KBM-7 (cell line): Measurements from ENCODE around the gene RIN2.

Experiments
- DNase-seq: peaks from one replicate; pipeline ENCODE4 v3.0.0-alpha.2; 2015
- in situ Hi-C: fragments of 300-500 bp; cut with MboI; formaldehyde crosslinking; loops from 2 replicates; pipeline ENCODE4 v1.14.3; 2020; ENCODE audit warnings: low sequenced_read_pairs, low pct_unique_long_range_greater_than_20kb, mixed read lengths

The RIN2 gene

DNA sequence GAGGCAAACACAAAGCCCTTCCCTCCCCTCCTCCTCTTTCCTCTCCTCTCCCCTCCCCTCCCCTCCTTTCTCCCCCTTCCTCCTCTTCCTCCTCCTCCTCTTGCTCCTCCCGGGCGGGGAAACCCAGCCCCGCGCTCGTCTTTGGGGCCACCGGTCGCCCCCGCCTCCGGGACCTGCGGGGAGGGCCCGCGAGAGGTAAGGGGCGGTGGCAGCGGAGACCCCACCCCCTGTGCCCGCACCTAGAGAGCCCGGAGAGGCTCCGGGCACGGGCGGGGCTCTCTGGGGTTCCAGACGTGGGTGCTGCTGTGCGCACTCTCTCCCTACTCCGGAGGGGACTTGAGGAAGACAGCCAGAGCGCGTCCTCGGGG, at the start of gene RIN2:
Gene RIN2, plus strand, starts transcription at position 126 of the 368 bp plus-strand sequence. CDS start 131,344 bp downstream, outside the sequence.
- DNase-seq: no peak
- in situ Hi-C loops: no loop called here

GRCh38 chr20:19709635-19710335, 48.3 kb upstream of the RIN2 start:
- DNase-seq: no peak
- in situ Hi-C loops: no loop called here

- in situ Hi-C loops: no loop called here
- DNase-seq: no peak
Measured at GRCh38 chr20:19710336-19711120, 47.5 kb upstream of the RIN2 start.

DNA sequence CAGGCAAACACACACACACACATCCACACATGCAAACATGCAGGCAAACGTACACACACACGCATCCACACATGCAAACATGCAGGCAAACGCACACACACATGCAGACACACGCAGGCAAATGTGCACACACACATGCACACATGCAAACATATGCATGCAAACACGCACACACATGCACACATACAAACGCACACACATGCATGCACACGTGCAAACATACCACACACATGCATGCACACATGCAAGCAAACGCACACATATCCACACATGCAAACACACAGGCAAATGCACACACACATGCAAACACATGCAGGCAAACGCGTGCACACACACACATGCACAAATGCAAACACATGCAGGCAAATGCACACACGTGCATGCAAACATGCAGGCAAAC, 46.9 kb upstream of the RIN2 start:
- DNase-seq: no peak
- in situ Hi-C loops: no loop called here

GRCh38 chr20:19712721-19713260, 45.3 kb upstream of the RIN2 start:
- in situ Hi-C loops: no loop called here
- no peak for DNase-seq

GRCh38 chr20:19713822-19714578, 44.1 kb upstream of the RIN2 start:
- DNase-seq: no peak
- in situ Hi-C loops: no loop called here

DNA sequence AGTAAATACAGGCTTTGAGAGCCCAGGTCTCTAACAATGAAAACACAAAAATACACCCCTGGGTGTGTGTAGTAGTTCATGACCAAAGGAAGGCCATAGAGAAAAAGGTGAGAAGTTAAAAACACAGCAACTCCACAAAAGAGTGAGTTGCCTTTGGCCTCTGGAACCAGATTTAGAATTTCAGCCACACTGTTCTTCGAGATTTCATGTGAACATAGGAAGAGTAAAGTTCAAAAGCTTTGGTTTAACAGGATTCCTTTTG, 43.5 kb upstream of the RIN2 start:
- in situ Hi-C loops: no loop called here
- DNase-seq: no peak

GRCh38 chr20:19715986-19716385, 42.1 kb upstream of the RIN2 start:
- no peak for DNase-seq
- in situ Hi-C loops: no loop called here

DNA sequence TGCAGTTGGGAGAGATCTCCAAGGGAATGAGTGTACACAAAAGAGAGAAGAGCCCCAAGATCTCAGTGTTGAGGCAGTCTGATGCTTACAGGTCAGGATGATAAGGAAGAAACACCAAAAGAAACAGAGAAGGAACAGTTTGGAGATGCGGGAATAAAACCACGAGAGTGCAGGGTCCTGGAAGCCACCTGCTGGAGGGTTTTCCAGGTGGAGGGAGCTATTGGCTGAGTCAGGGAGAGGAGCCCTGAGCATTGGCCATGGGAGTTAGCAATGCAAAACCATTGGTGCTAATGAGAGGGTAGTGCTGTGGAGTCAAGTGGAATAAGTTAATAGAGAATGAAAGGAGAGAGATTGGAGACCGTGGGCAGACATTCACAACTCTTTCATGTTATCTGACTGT, 39.2 kb upstream of the RIN2 start:
- DNase-seq: no peak
- in situ Hi-C loops: no loop called here

DNA sequence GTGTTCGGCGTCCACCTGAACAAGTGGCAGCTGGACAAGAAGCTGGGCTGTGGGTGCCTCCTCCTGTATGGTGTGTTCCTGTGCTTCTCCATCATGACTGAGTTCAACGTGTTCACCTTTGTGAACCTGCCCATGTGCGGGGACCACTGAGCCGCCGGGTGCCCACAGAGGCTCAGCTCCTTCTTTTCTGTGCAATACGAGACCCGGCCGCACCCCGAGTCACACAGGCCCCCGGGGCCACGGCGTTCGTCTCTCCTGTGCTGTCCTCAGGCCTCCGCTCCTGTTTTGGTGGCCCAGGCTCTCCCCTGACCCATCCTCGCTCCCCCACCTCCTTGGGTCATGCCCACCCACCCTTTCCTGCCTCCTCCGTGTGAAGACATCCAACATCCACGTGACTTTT, 37.1 kb upstream of the RIN2 start:
- no peak for DNase-seq
- in situ Hi-C loops: no loop called here

- in situ Hi-C loops: no loop called here
Measured at GRCh38 chr20:19723051-19723450, 35.0 kb upstream of the RIN2 start.

GRCh38 chr20:19723813-19724430, 34.1 kb upstream of the RIN2 start:
- no peak for DNase-seq
- in situ Hi-C loops: no loop called here

More at GRCh38 chr20:19723051-19723450, 35.0 kb upstream of the RIN2 start:
- DNase-seq: no peak

DNA sequence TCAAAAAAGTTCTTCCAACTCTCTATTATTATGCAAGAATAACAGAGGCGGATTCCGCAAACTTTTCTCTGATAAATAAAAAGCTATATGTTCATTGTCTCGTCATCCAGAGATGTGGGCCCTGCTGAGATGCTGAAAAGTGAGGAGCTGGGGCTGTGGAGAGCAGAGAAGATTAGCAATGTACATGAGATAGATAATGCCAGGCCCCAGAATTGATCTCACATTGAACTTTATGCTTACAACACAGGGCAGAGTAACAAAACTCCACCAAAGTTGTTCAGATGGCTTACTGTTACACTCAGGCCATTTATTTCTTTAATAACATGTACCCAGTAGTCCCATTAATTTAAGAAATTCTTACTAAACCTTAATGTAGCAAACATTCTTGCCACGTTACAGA, 32.7 kb upstream of the RIN2 start:
- in situ Hi-C loops: no loop called here

DNA sequence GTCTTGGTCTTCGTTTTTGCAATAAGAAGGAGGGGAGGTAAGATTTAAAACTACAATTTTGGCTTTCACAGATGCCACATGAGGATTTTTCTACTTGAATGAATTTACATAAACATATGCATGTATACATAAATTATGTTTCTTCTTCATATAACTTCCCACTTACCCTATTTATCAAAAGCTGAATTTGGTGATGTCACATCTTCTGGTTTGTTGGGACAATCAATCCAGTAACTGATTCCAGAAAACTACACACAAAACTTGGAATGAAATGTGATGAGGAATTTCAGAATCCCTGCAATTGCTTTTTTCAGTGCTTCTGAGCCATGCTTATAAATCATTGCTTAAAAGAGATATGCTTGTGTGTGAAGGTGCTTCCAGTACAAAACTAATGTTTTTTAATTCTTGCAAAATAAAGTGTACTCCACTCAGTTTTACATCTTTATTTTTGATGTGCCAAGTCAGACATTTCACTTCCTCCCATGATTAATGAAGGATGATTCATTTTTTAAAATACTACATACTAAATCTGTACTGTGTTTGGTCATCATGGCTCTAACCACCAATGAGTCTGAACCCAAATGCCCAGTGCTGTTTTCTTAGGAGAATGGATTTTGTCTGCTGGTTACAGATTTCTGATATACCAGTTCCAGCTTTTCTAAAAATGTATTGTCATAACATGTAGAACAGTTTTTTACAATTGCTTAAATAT, 32.1 kb upstream of the RIN2 start:
- no peak for DNase-seq
- in situ Hi-C loops: no loop called here

More for the DNA sequence above, 32.7 kb upstream of the RIN2 start:
- DNase-seq: no peak

DNA sequence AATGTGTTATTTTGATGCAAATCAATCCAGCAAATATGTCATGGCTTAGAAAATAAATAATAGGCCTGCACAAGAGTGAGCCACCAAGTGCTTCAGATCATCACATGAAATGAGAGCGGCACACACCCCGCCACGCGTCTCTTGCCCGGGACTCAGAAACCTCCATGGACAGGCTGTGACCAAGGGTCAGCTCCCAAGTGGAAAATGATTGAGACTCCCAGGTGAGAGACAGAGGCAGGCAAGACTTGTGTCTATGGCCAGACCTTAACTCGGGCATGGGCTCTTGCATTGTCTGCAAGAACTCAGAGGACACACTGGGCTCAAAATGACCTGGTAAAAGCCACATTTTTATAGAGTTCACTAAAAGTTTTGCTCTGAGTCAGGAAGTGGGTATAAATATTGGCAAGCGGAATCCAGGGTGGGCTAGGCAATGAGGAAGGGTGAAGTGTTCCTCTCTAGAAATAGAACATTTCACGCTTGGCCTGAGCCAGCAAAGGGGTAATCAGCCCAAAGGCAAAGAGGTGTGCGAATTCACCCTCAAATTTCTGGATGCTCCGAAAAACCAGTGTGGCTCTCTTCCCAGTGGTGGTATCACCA, 30.7 kb upstream of the RIN2 start:
- in situ Hi-C loops: no loop called here
- no peak for DNase-seq

DNA sequence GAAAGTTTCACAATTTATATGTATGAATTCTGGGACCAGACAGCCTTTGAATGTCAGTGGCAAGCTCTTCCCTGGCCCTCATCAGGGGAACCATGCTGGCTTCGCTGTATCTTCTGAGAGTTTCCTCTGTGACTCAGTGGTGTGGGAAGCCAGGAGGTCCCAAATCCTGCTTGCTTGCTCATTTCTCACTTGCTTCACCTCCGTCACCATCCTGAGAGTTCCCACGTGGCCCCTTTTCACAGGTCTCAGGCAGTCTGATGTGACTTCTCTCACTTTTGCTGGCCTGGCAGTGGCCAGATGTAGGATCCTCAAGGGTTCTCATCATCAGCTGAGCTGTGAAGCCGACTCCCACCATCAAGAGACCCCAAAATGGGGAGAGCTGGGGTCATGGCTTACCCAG, 28.4 kb upstream of the RIN2 start:
- DNase-seq: no peak
- in situ Hi-C loops: no loop called here

- in situ Hi-C loops: no loop called here
- no peak for DNase-seq
Measured at GRCh38 chr20:19730706-19731105, 27.4 kb upstream of the RIN2 start.

DNA sequence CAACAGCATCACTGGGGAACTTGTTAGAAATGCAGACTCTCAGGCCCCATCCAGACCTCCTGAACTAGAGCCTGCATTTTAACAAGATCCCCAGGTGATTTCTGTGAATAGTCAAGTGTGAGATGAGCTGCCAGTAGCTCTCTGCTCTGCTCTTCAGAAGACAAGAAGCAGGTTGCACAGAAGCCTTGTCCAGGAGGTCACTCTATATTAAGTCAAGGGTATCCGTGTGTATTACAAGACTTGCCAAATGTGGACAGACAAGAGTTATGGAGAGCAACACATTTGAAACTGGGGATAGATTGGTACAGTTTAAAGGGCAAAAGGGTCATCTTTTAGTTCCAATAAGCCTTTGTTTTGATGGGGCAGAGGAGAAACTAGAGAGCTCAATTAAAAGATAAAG, 23.2 kb upstream of the RIN2 start:
- DNase-seq: no peak

DNA sequence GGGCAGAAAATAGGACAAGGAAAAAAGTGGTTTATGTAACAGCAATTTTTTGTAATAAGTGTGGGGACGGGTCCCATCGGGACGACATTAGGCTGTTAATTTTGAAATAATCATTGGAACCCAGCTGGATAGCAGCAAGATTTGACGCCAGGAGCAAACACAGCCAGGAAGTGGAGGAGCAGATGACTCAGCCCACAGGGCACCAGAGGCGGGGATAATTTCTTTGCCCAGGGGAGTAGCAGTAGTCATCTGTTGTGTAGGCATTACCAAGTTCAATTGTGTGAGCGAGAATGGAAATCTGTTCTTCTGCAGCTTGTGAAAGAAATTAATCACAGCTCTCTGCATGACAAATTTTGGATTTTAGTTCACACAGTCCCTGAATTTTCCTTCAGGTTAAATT, 22.6 kb upstream of the RIN2 start:
- in situ Hi-C loops: no loop called here
- DNase-seq: peak; percentile 45

More for the DNA sequence above, 23.2 kb upstream of the RIN2 start:
- in situ Hi-C loops: no loop called here
